ENCODE measurements around the gene CDNF.

CDNF gene

DNA sequence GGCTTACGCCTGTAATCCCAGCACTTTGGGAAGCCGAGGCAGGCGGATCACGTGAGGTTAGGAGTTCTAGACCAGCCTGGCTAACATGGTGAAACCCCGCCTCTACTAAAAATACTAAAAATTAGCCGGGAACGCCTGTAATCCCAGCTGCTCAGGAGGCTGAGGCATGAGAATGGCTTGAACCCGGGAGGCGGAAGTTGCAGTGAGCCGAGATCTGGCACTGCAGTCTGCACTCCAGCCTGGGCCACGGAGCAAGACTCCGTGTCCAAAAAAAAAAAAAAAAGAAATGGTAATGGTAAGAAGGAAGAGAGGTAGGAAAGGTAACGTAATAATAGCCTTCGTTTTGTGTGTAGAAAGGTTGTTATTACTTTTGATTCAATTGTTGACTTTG is 1.5 kb upstream of the CDNF start:
- H3K4me3 ChIP-seq (ENCODE audit: low read depth, low read length): peak overlapping the region; percentile 93
- in situ Hi-C loops (cut with HindIII; ENCODE audit: low sequenced_read_pairs): no loop called here
- no peak for DNase-seq (ENCODE audit: low read depth)
- TF ChIP-seq, protein P1, sequence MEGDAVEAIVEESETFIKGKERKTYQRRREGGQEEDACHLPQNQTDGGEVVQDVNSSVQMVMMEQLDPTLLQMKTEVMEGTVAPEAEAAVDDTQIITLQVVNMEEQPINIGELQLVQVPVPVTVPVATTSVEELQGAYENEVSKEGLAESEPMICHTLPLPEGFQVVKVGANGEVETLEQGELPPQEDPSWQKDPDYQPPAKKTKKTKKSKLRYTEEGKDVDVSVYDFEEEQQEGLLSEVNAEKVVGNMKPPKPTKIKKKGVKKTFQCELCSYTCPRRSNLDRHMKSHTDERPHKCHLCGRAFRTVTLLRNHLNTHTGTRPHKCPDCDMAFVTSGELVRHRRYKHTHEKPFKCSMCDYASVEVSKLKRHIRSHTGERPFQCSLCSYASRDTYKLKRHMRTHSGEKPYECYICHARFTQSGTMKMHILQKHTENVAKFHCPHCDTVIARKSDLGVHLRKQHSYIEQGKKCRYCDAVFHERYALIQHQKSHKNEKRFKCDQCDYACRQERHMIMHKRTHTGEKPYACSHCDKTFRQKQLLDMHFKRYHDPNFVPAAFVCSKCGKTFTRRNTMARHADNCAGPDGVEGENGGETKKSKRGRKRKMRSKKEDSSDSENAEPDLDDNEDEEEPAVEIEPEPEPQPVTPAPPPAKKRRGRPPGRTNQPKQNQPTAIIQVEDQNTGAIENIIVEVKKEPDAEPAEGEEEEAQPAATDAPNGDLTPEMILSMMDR (IDR thresholded peaks at IDR 0.05; ENCODE audit: low read depth, low read length, missing control alignments): no peak

DNA sequence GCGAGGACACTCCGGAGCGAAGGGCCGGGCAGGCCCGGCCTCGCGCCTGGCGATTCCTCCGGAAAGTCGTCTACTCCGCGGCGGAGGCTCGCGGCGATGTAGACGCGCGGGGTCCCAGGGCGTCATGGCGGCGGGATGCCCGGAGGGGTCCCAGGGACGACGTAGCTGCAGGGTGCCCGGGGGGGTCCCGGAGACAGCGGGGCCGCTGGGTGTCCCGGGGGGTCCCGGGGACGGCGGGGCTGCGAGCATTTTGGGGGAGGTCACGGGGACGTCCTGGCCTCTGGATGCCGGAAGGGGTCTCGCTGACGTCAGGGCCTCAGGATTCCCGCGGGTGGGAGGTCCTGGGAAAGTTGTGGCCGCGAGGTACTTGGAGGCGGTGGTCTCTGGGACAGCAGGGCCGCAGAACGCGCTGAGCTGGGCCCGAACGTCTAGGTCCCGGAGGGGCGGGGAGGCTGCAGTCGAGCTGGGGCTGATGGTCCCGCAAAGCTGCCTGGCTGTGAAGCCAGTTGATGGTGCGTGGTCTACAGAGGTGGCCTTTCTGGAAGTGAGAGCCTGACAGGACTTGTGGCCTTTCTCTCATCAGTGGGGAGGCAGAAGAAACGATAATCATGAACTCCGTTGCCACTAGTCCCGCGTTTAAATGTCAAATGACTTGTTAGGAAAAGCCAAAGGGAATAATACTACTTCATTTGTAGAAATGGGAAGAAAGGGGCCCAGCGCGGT is 906 bp upstream of the CDNF start:
- TF ChIP-seq, protein P1 (IDR thresholded peaks at IDR 0.05; ENCODE audit: low read depth, low read length, missing control alignments): no peak
- DNase-seq (ENCODE audit: low read depth): no peak
- peak overlapping the region; percentile 93 for H3K4me3 ChIP-seq (ENCODE audit: low read depth, low read length)
- in situ Hi-C loops (cut with HindIII; ENCODE audit: low sequenced_read_pairs): no loop called here

GRCh38 chr10:14837003-14837756 is 657 bp downstream of the CDNF start:
- TF ChIP-seq, protein P1 (IDR thresholded peaks at IDR 0.05; ENCODE audit: low read depth, low read length, missing control alignments): no peak
- in situ Hi-C loops (cut with HindIII; ENCODE audit: low sequenced_read_pairs): no loop called here
- peak overlapping the region; percentile 93 for H3K4me3 ChIP-seq (ENCODE audit: low read depth, low read length)
- peak; percentile 19 for DNase-seq (ENCODE audit: low read depth)

- TF ChIP-seq, protein P1 (IDR thresholded peaks at IDR 0.05; ENCODE audit: low read depth, low read length, missing control alignments): no peak
- DNase-seq (ENCODE audit: low read depth): no peak
- in situ Hi-C loops (cut with HindIII; ENCODE audit: low sequenced_read_pairs): no loop called here
- no peak overlapping the region for H3K4me3 ChIP-seq (ENCODE audit: low read depth, low read length)
These were observed 1.6 kb downstream of the CDNF start for GRCh38 chr10:14836208-14836607.

GRCh38 chr10:14833106-14833505 is 4.7 kb downstream of the CDNF start:
- H3K4me3 ChIP-seq (ENCODE audit: low read depth, low read length): no peak overlapping the region
- TF ChIP-seq, protein P1 (IDR thresholded peaks at IDR 0.05; ENCODE audit: low read depth, low read length, missing control alignments): no peak
- in situ Hi-C loops (cut with HindIII; ENCODE audit: low sequenced_read_pairs): no loop called here
- no peak for DNase-seq (ENCODE audit: low read depth)

DNA sequence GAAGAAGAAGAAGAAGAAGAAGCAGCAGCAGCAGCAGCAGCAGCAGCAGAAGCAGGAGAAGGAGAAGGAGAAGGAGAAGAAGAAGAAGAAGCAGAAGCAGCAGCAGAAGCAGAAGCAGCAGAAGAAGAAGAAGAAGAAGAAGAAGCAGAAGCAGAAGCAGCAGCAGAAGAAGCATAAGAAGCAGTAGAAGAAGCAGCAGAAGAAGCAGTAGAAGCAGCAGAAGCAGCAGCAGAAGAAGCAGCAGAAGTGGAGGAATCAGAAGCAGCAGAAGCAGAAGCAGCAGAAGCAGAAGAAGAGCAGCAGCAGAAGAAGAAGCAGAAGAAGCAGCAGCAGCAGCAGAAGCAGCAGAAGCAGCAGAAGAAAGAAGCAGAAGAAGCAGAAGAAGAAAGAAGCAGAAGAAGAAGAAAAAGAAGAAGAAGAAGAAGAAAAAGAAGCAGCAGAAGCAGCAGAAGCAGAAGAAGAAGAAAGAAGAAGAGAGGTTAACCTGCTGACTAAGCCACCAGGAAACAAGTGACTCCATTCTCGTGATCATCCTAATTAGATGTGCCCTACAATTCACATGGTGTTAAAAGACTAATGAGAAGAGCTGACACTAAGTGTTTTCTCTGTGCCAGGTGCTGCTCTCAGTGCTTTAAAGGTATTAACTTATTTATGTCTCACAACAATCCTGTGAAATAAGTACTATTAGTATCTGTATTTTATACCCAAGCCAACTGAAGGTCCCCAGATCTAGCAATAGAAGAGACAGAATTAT is 11.6 kb downstream of the CDNF start:
- TF ChIP-seq, protein P1 (IDR thresholded peaks at IDR 0.05; ENCODE audit: low read depth, low read length, missing control alignments): no peak
- in situ Hi-C loops (cut with HindIII; ENCODE audit: low sequenced_read_pairs): no loop called here
- no peak for DNase-seq (ENCODE audit: low read depth)
- H3K4me3 ChIP-seq (ENCODE audit: low read depth, low read length): no peak overlapping the region
